Erythroblast (primary cell): ENCODE measurements around the gene NRL.
"Not testable (repeated sequence)": the region's sequence is repeated elsewhere in the genome, so short reads cannot be mapped to it uniquely, and the experiment has no call there.

Source experiments
- DNase-seq, 2 experiments: peaks; one replicate each; lab custom pipeline; 2025; lab: John Stamatoyannopoulos, UW
- GATA1 ChIP-seq: IDR thresholded peaks from 2 replicates; pipeline ENCODE4 v1.6.1; 2011; ENCODE audit warnings: low read depth, mild to moderate bottlenecking, control low read depth, low read length, moderate library complexity
- POLR2A ChIP-seq: IDR thresholded peaks from 2 replicates; pipeline ENCODE4 v1.6.1; 2011; ENCODE audit warnings: mild to moderate bottlenecking, low read length

The NRL gene

GRCh38 chr14:24106672-24107271, 8.0 kb downstream of the NRL start:
- no peak for DNase-seq
- TF ChIP-seq POLR2A (no peak), GATA1 (no peak)

- not testable (repeated sequence) for DNase-seq
Measured at GRCh38 chr14:24105609-24106239, 9.0 kb downstream of the NRL start.

- no peak for DNase-seq
- TF ChIP-seq GATA1 (no peak), POLR2A (no peak)
Measured at GRCh38 chr14:24103451-24103850, 11.3 kb downstream of the NRL start.

- TF ChIP-seq POLR2A: no peak
- TF ChIP-seq GATA1: no peak
- no peak for DNase-seq
Measured at GRCh38 chr14:24102357-24103048, 12.2 kb downstream of the NRL start.

- no peak for DNase-seq
- no peak for TF ChIP-seq GATA1
- TF ChIP-seq POLR2A: no peak
Measured at GRCh38 chr14:24100982-24101494, 13.7 kb downstream of the NRL start.

- no peak for TF ChIP-seq GATA1
- TF ChIP-seq POLR2A: no peak
Measured at GRCh38 chr14:24100197-24100981, 14.4 kb downstream of the NRL start.

GRCh38 chr14:24098927-24099813, 15.6 kb downstream of the NRL start:
- no peak for DNase-seq
- TF ChIP-seq GATA1 (no peak), POLR2A (no peak)

More at GRCh38 chr14:24100197-24100981, 14.4 kb downstream of the NRL start:
- DNase-seq: no peak

- no peak for DNase-seq
- TF ChIP-seq POLR2A (no peak), GATA1 (no peak)
Measured at GRCh38 chr14:24098229-24098926, 16.4 kb downstream of the NRL start.

GRCh38 chr14:24096545-24097181, 18.1 kb downstream of the NRL start:
- DNase-seq: no peak

GRCh38 chr14:24095271-24096068, 19.3 kb downstream of the NRL start:
- peak; percentile 92 to 93 for DNase-seq
- TF ChIP-seq GATA1: no peak
- TF ChIP-seq POLR2A: peak; percentile 98

More at GRCh38 chr14:24096545-24097181, 18.1 kb downstream of the NRL start:
- TF ChIP-seq GATA1: no peak
- TF ChIP-seq POLR2A: no peak

- TF ChIP-seq POLR2A: no peak
- peak; percentile 63 to 70 for DNase-seq
Measured at GRCh38 chr14:24094841-24095270, 19.9 kb downstream of the NRL start.
